GM12891 (cell line): ENCODE results near the gene GPR78.

Experiments used
- POLR2A ChIP-seq: IDR thresholded peaks from 2 replicates; pipeline ENCODE4 v1.6.1; 2011; ENCODE audit warnings: low read depth, low read length, control low read depth
- POLR2AphosphoS5 ChIP-seq: IDR thresholded peaks from 2 replicates; pipeline ENCODE4 v1.6.1; 2011; ENCODE audit warnings: low read depth, low read length, control low read depth
- POU2F2 ChIP-seq: IDR thresholded peaks from 2 replicates; pipeline ENCODE4 v1.6.1; 2011; ENCODE audit warnings: low read depth, mild to moderate bottlenecking, control low read depth, low read length, moderate library complexity
- SPI1 ChIP-seq: IDR thresholded peaks from 2 replicates; pipeline ENCODE4 v1.6.1; 2011; ENCODE audit warnings: low read depth, low read length, control low read depth
- TAF1 ChIP-seq: IDR thresholded peaks from 2 replicates; pipeline ENCODE4 v1.6.1; 2011; ENCODE audit warnings: low read depth, low read length, control low read depth

- no peak for TF ChIP-seq POLR2A
- TF ChIP-seq POLR2AphosphoS5, result no peak
- TF ChIP-seq TAF1, result no peak
- TF ChIP-seq POU2F2, result no peak
- TF ChIP-seq SPI1, result no peak
These were observed 27.6 kb downstream of the GPR78 start for GRCh38 chr4:8607603-8608481.
